AG04450 (cell line): Measurements from ENCODE around the gene ATP2B3. TPM values are rescaled to one million over a fixed set of nuclear protein-coding genes. Genes with fewer than 3 reads are reported as not detected.

Experiments
- CTCF ChIA-PET: fragments of 300-600, 350-600 bp; formaldehyde crosslinking; extraction: SDS; loops from one replicate; lab custom pipeline; 2022; ENCODE audit warnings: antibody characterized with exemption, inconsistent platforms; lab: Charles Lee
- POLR2A ChIA-PET: fragments of 350-600 bp; formaldehyde crosslinking; extraction: SDS; loops from one replicate; lab custom pipeline; 2021; ENCODE audit warnings: antibody characterized with exemption, inconsistent platforms; lab: Yijun Ruan, JAX
- DNase-seq: peaks from one replicate; pipeline ENCODE4 v3.0.0-alpha.2; 2011; ENCODE audit warnings: low read depth, low spot score
- H3K27ac ChIP-seq: one replicate; pipeline ENCODE4 v1.5.1; 2012; ENCODE audit warnings: low read depth, low read length, control low read depth
- H3K27me3 ChIP-seq: one replicate; pipeline ENCODE4 v1.6.0; 2012; ENCODE audit warnings: low read length; ENCODE audit not compliant: control insufficient read depth, insufficient read depth
- H3K4me3 ChIP-seq: 2 replicates; pipeline ENCODE4 v1.5.1; 2011; ENCODE audit warnings: mild to moderate bottlenecking, low read depth, low read length, control low read depth
- H3K9me3 ChIP-seq: 2 replicates; pipeline ENCODE4 v1.5.1; 2012; ENCODE audit warnings: low read length; ENCODE audit not compliant: control insufficient read depth, insufficient read depth
- polyA plus RNA-seq: library from polyadenylated mRNA; depleted of rRNA; stranded (reverse); fragments of >200 nt; gene quantifications from 2 replicates; pipeline ENCODE4 v1.2.3, GENCODE V29; 2011
- TF ChIP-seq, protein P1 (sequence below): IDR thresholded peaks from 2 replicates; pipeline ENCODE4 v1.5.1; 2011; ENCODE audit warnings: low read depth, low read length, control low read depth, inconsistent platforms

ATP2B3 gene
- polyA plus RNA-seq, 1 experiment, result 0.01 TPM

DNA sequence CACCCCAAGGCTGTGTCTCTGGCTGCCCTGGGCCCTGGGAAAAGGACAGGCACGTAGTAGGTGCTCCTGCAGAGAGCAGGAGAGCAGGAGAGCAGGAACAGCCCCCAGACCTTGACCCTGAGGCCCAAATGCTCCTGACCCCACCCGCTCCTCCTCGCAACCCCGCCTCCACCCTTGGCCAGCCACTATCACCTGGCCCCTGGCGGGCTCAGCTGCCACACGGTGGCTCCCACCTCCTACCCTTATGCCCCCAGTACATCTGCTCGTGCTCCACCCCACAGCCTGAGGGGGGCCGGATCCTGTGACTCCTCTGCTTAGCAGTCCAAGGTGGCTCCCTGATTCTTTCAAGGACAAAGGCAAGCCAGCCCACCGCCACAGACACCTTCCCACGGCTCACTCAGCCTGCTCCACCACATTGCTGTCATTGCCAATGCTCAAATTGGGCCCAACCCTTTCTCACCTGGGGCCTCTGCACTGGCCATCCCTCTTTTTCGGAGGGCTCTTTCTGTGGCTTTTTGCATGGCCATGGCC is 41.6 kb upstream of the ATP2B3 start:
- ChIA-PET POLR2A (interaction anchor here (0.7 kb wide), 1 partner anchor 16 kb away, joined by 4 read pairs; no protein-coding TSS in a partner anchor), CTCF (interaction anchor here (1.4 to 2.1 kb wide), 3 partner anchors 15 to 32 kb away, joined by 3 to 9 read pairs (median 6); partner anchors contain the start of gene BGN)
- TF ChIP-seq, protein P1, sequence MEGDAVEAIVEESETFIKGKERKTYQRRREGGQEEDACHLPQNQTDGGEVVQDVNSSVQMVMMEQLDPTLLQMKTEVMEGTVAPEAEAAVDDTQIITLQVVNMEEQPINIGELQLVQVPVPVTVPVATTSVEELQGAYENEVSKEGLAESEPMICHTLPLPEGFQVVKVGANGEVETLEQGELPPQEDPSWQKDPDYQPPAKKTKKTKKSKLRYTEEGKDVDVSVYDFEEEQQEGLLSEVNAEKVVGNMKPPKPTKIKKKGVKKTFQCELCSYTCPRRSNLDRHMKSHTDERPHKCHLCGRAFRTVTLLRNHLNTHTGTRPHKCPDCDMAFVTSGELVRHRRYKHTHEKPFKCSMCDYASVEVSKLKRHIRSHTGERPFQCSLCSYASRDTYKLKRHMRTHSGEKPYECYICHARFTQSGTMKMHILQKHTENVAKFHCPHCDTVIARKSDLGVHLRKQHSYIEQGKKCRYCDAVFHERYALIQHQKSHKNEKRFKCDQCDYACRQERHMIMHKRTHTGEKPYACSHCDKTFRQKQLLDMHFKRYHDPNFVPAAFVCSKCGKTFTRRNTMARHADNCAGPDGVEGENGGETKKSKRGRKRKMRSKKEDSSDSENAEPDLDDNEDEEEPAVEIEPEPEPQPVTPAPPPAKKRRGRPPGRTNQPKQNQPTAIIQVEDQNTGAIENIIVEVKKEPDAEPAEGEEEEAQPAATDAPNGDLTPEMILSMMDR, result no peak
- no peak for DNase-seq
- no peak overlapping the region for H3K27ac ChIP-seq
- H3K4me3 ChIP-seq, result no peak overlapping the region
- no peaks in the 10 kb centered on the region for H3K9me3 ChIP-seq
- H3K27me3 ChIP-seq, result no peaks in the 10 kb centered on the region

DNA sequence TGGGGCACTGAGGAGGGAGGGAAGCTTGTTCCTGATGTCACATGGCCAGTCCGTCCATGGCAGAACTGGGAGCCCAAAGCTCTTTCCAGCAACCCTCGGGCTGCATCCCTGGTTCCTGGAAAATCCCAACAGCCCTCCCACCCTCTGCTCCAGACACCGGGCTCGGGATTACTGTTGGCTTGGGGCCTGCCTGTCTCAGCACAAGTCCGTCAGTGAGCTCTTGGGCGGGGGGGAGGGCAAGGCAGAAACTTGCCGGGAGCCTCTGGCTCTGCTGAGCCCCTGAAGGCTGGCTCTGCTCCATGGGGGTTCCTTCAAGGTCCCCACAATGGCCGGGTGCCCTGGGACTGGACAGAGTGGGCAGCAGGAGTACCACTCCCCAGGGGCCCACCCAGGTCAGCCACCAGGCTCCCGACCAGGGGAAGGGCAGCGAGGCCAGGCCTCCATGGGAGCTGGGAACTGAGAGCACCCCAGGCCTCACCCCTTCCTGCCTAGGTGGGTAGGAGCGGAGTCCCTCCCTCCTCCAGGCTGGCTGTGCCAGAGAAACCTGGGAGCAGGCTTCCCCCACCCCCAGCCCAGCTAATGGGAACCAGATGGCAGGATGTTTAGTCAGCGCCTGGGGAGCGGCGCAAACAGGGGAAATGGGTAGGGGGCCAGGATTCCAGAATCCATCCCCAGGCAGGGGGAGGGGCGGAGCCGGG is 40.6 kb upstream of the ATP2B3 start:
- Histone ChIP-seq H3K27ac (peak overlapping the region; percentile 68), H3K9me3 (no peaks in the 10 kb centered on the region), H3K4me3 (no peak overlapping the region), H3K27me3 (no peaks in the 10 kb centered on the region)
- ChIA-PET POLR2A (interaction anchor here (0.9 kb wide), 2 partner anchors 12 to 15 kb away, joined by 4 to 6 read pairs; no protein-coding TSS in a partner anchor), CTCF (interaction anchor here (1.4 to 2.1 kb wide), 3 partner anchors 16 to 31 kb away, joined by 3 to 9 read pairs (median 6); partner anchors contain the start of gene BGN)
- TF ChIP-seq, protein P1, result no peak
- no peak for DNase-seq

GRCh38 chrX:153477364-153477857 is 40.0 kb upstream of the ATP2B3 start:
- TF ChIP-seq, protein P1, result no peak
- POLR2A ChIA-PET, result interaction anchor here (0.9 kb wide), 2 partner anchors 11 to 14 kb away, joined by 4 to 6 read pairs; no protein-coding TSS in a partner anchor
- CTCF ChIA-PET, result interaction anchor here (1.4 to 1.8 kb wide), 2 partner anchors 16 to 17 kb away, joined by 3 to 9 read pairs; partner anchors contain the start of gene BGN
- H3K27me3 ChIP-seq, result no peaks in the 10 kb centered on the region
- no peak for DNase-seq
- H3K9me3 ChIP-seq, result no peaks in the 10 kb centered on the region
- H3K27ac ChIP-seq, result peak overlapping the region; percentile 68
- H3K4me3 ChIP-seq, result no peak overlapping the region

GRCh38 chrX:153477901-153478300 is 39.5 kb upstream of the ATP2B3 start:
- Histone ChIP-seq H3K4me3 (no peak overlapping the region), H3K9me3 (no peaks in the 10 kb centered on the region), H3K27me3 (no peaks in the 10 kb centered on the region), H3K27ac (no peak overlapping the region)
- ChIA-PET CTCF (no interaction called here), POLR2A (no interaction called here)
- DNase-seq, result no peak
- TF ChIP-seq, protein P1, result no peak
